Transverse colon (tissue), 3 donors: ENCODE results near the gene BFSP2.
"Not testable (repeated sequence)": the region's sequence is repeated elsewhere in the genome, so short reads cannot be mapped to it uniquely, and the experiment has no call there.

Experiments used
- POLR2A ChIP-seq: fragments of 450-650 bp; IDR thresholded peaks from one replicate; pipeline ENCODE4 v1.6.1; 2016; ENCODE audit warnings: antibody characterized with exemption, mild to moderate bottlenecking, moderate library complexity
- TF ChIP-seq, protein P1 (sequence below), 5 experiments: fragments of 200-600 bp in 3 of 5; fragments of 450-650 bp in 2 of 5; sonication (generic) in 3 of 5; IDR thresholded peaks; 1 replicate in 2 of 5; 2 replicates in 3 of 5; pipeline ENCODE4 v1.5.1; 2016 to 2017; ENCODE audit warnings: antibody characterized with exemption in 5 of 5, inconsistent platforms in 3 of 5, mild to moderate bottlenecking in 2 of 5, moderate library complexity in 1 of 5

DNA sequence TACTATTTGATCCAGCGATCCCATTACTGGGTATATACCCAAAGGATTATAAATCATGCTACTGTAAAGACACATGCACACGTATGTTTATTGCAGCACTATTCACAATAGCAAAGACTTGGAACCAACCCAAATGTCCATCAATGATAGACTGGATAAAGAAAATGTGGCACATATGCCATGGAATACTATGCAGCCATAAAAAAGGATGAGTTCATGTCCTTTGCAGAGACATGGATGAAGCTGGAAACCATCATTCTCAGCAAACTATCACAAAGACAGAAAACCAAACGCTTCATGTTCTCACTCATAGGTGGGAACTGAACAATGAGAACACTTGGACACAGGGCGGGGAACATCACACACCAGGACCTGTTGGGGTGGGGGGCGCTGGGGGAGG lies 82.6 kb downstream of the BFSP2 start:
- TF ChIP-seq, protein P1, sequence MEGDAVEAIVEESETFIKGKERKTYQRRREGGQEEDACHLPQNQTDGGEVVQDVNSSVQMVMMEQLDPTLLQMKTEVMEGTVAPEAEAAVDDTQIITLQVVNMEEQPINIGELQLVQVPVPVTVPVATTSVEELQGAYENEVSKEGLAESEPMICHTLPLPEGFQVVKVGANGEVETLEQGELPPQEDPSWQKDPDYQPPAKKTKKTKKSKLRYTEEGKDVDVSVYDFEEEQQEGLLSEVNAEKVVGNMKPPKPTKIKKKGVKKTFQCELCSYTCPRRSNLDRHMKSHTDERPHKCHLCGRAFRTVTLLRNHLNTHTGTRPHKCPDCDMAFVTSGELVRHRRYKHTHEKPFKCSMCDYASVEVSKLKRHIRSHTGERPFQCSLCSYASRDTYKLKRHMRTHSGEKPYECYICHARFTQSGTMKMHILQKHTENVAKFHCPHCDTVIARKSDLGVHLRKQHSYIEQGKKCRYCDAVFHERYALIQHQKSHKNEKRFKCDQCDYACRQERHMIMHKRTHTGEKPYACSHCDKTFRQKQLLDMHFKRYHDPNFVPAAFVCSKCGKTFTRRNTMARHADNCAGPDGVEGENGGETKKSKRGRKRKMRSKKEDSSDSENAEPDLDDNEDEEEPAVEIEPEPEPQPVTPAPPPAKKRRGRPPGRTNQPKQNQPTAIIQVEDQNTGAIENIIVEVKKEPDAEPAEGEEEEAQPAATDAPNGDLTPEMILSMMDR (IDR thresholded peaks at IDR 0.05) = not testable (repeated sequence)
- not testable (repeated sequence) for TF ChIP-seq POLR2A
